LNCaP clone FGC (cell line): ENCODE measurements around the gene BRF1.

Source experiments
- DNase-seq: peaks from one replicate; pipeline ENCODE4 v3.0.0-alpha.2; 2011; ENCODE audit warnings: low read depth
- H3K4me3 ChIP-seq: 2 replicates; pipeline ENCODE4 v1.5.1; 2011; ENCODE audit warnings: mild to moderate bottlenecking, low read depth, low read length, control low read depth
- CTCF ChIP-seq: IDR thresholded peaks from 2 replicates; pipeline ENCODE4 v1.5.1; 2012; ENCODE audit warnings: mild to moderate bottlenecking; ENCODE audit not compliant: control insufficient read depth, insufficient read depth; ENCODE audit errors: extremely low read depth

The BRF1 gene

GRCh38 chr14:105241641-105242040 lies 59.2 kb downstream of the BRF1 start:
- no peak overlapping the region for H3K4me3 ChIP-seq
- no peak for TF ChIP-seq CTCF
- DNase-seq, result no peak

GRCh38 chr14:105240811-105241576 lies 59.8 kb downstream of the BRF1 start:
- DNase-seq, result no peak
- H3K4me3 ChIP-seq, result no peak overlapping the region
- no peak for TF ChIP-seq CTCF

GRCh38 chr14:105229099-105229655 lies 71.6 kb downstream of the BRF1 start:
- no peak for DNase-seq
- no peak overlapping the region for H3K4me3 ChIP-seq
- no peak for TF ChIP-seq CTCF

- no peak for TF ChIP-seq CTCF
- H3K4me3 ChIP-seq, result no peak overlapping the region
- DNase-seq, result no peak
Measured at GRCh38 chr14:105228562-105228961, 72.2 kb downstream of the BRF1 start.

GRCh38 chr14:105227346-105227745 lies 73.5 kb downstream of the BRF1 start:
- H3K4me3 ChIP-seq, result no peak overlapping the region
- no peak for DNase-seq
- no peak for TF ChIP-seq CTCF

GRCh38 chr14:105226198-105226597 lies 74.6 kb downstream of the BRF1 start:
- DNase-seq, result no peak
- no peak for TF ChIP-seq CTCF
- no peak overlapping the region for H3K4me3 ChIP-seq
